Measurements from ENCODE around the gene NEURL1.

- TF ChIP-seq EP300 (IDR thresholded peaks at IDR 0.05) = no peak
- peak in 3 of 7 experiments; percentile 9 to 45 (median 35) for TF ChIP-seq CTCF (IDR thresholded peaks at IDR 0.05)
- TF ChIP-seq POLR2A (IDR thresholded peaks at IDR 0.05) = no peak
These were observed 71.4 kb downstream of the NEURL1 start for GRCh38 chr10:103564776-103565520.

All from stomach (tissue), 4 donors.